Measurements from ENCODE around the gene TERB2. TPM values are rescaled to one million over a fixed set of nuclear protein-coding genes. Genes with fewer than 3 reads are reported as not detected.
"Not testable (repeated sequence)": the region's sequence is repeated elsewhere in the genome, so short reads cannot be mapped to it uniquely, and the experiment has no call there.

Gene TERB2
- total and polyA plus RNA-seq, 8 donors: not detected

DNA sequence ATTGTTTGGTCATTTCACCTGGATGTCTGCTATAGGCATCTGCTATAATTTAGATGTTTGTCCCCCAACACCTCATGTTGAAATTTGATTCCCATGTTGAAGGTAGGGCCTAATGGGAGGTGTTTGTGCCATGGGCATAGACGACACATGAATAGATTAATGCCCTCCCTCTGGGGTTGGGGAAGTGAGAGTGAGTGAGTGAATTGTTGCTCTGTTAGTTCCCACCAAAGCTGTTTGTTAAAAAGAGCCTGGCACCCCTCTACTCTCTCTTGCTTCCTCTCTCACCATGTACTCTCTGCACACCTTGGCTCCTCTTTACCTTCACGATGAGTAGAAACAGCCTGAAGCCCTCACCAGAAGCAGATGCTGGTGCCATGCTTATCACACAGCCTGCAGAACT is 42.6 kb downstream of the TERB2 start:
- DNase-seq: no peak
- ATAC-seq: no peak

DNA sequence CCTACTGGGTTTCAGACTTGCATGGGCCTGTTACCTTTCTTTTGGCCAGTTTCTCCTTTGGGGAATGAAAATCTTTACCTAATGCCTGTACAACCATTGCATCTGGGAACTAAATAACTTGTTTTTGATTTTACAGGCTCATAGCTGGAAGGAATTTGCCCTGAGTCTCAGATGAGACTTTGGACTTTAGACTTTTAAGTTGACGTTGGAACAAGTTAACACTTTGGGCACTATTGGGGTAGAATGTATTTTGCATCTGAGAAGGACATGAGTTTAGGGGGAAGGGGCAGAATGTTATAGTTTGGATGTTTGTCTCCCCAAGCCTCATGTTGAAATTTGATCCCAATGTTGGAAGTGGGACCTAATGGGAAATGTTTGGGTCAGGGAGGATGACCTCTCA is 44.7 kb downstream of the TERB2 start:
- H3K36me3 ChIP-seq; H3K4me1 ChIP-seq; intact Hi-C loops (cut with DNase I); H3K9me3 ChIP-seq; ATAC-seq; H3K27me3 ChIP-seq; H3K27ac ChIP-seq; H3K4me3 ChIP-seq; DNase-seq: not testable (repeated sequence)

More for the DNA sequence above, 42.6 kb downstream of the TERB2 start:
- no peaks in the 10 kb centered on the region for H3K9me3 ChIP-seq
- no peaks in the 10 kb centered on the region for H3K4me1 ChIP-seq
- H3K4me3 ChIP-seq: no peak overlapping the region
- H3K27me3 ChIP-seq: no peaks in the 10 kb centered on the region
- no peaks in the 10 kb centered on the region for H3K36me3 ChIP-seq
- TF ChIP-seq, protein P1, sequence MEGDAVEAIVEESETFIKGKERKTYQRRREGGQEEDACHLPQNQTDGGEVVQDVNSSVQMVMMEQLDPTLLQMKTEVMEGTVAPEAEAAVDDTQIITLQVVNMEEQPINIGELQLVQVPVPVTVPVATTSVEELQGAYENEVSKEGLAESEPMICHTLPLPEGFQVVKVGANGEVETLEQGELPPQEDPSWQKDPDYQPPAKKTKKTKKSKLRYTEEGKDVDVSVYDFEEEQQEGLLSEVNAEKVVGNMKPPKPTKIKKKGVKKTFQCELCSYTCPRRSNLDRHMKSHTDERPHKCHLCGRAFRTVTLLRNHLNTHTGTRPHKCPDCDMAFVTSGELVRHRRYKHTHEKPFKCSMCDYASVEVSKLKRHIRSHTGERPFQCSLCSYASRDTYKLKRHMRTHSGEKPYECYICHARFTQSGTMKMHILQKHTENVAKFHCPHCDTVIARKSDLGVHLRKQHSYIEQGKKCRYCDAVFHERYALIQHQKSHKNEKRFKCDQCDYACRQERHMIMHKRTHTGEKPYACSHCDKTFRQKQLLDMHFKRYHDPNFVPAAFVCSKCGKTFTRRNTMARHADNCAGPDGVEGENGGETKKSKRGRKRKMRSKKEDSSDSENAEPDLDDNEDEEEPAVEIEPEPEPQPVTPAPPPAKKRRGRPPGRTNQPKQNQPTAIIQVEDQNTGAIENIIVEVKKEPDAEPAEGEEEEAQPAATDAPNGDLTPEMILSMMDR (IDR thresholded peaks at IDR 0.05): no peak
- intact Hi-C loops (cut with DNase I): no loop called here
- no peak overlapping the region for H3K27ac ChIP-seq

DNA sequence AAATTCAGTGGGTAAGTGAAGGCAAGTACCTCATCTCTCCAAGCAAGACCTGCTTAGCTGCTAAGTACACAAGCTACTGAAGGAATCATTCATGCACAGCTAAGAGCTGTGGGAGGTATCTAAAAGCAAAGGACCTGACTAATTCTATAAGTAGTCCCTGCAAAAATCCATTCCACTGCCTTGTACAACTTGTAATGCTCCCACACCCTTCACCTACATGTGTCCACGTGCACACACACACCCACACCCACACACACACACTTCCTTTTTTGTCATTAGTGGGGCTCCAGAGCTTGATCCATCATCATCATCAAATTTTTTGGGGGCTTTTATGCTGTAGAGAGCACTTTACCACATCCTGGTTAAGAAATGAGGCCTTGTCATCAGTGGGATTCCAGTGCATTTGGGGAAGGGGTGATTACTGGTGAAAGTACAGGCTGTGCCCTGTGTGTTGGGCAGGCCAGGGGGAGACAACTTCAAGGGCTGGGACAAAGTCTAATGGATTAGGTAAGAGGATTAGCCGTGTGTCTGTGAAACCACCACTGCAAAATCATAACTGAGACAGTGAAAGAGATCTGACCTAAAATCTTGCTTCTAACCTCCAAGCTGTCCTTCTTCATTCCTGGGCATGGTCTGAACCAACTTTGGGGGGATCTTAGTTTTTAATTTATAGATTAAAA is 47.4 kb downstream of the TERB2 start:
- intact Hi-C loops (cut with DNase I); ATAC-seq: not testable (repeated sequence)

DNA sequence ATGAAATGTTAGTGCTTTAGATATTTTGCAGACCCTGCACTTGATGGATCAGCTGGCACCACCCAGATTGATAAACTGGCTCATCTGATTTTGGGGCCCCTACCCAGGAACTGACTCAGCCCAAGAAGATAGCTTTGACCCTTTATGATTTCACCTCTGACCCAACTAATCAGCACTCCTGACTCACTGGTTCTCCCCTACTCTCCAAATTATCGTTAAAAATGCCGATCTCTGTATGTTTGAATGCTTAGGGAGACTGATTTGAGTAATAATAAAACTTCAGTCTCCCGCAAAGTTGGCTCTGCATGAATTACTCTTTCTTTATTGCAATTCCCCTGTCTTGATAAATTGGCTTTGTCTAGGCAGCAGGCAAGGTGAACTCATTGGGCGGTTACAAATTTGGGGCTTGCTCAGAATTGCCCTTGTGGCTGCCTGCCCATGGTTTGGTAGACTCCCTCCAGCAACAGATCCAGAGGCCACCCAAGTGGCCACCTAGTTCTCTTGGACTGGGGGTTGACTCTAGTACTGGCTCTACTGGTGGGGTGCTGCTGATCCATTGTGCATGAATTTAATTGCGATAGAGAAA is 48.2 kb downstream of the TERB2 start:
- H3K27ac ChIP-seq; ATAC-seq; H3K4me1 ChIP-seq; H3K27me3 ChIP-seq; intact Hi-C loops (cut with DNase I); DNase-seq; H3K9me3 ChIP-seq; H3K4me3 ChIP-seq; H3K36me3 ChIP-seq: not testable (repeated sequence)

More for the DNA sequence above, 47.4 kb downstream of the TERB2 start:
- DNase-seq, H3K27ac ChIP-seq, H3K4me1 ChIP-seq, H3K27me3 ChIP-seq, H3K4me3 ChIP-seq, H3K9me3 ChIP-seq, H3K36me3 ChIP-seq: not testable (repeated sequence)

DNA sequence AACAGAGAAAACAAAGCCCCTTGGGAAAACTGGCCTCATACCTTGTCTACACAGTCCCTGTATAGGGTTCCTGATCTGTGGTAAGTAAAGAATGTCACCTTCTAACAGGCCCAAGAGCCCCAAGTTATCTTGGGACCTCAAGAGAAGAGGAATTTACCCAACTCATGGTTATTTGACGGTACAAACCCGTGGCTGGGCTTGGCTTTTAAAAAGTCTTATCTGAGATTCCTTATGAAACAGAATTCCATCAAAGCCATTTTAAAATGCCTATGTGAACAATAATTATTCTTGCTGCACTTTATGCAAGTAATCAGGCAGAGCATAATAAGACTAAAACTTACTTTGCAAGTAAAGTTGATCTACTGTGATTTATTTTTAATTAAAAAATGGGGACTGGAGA is 52.6 kb downstream of the TERB2 start:
- Histone ChIP-seq H3K27me3 (no peaks in the 10 kb centered on the region), H3K36me3 (no peaks in the 10 kb centered on the region), H3K9me3 (peaks cover 0 to 3% of the 10 kb centered on the region in 2 donors), H3K4me1 (no peaks in the 10 kb centered on the region), H3K27ac (no peak overlapping the region), H3K4me3 (no peak overlapping the region)
- ATAC-seq: no peak
- TF ChIP-seq, protein P1 (IDR thresholded peaks at IDR 0.05): no peak
- DNase-seq: no peak
- intact Hi-C loops (cut with DNase I): no loop called here

DNA sequence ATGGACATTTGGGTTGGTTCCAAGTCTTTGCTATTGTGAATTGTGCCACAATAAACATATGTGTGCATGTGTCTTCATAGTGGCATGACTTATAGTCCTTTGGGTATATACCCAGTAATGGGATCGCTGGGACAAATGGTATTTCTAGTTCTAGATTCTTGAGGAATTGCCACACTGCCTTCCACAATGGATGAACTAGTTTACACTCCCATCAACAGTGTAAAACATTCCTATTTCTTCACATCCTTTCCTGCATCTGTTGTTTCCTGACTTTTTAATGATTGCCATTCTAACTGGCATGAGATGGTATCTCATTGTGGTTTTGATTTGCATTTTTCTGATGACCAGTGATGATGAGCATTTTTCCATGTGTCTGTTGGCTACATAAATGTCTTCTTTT is 58.6 kb downstream of the TERB2 start:
- H3K4me1 ChIP-seq; H3K9me3 ChIP-seq; H3K4me3 ChIP-seq; intact Hi-C loops (cut with DNase I); ATAC-seq; H3K27me3 ChIP-seq; DNase-seq; H3K27ac ChIP-seq; H3K36me3 ChIP-seq: not testable (repeated sequence)

DNA sequence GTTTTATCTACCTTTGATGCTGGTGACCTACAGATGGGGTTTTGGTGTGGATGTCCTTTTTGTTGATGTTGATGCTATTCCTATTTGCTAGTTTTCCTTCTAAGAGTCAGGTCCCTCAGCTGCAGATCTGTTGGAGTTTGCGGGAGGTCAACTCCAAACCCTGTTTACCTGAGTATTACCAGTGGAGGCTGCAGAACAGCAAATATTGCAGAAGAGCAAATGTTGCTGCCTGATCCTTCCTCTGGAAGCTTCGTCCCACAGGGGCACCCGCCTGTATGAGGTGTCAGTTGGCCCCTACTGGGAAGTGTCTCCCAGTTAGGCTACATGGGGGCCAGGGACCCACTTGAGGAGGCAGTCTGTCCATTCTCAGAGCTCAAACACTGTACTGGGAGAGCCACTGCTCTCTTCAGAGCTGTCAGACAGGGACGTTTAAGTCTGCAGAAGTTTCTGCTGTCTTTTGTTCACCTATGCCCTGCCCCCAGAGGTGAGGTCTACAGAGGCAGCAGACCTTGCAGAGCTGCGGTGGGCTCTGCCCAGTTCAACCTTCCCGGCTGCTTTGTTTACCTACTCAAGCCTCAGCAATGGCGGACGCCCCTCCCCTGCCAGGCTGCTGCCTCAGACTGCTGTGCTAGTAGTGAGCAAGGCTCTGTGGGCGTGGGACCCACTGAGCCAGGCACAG is 63.9 kb downstream of the TERB2 start:
- H3K27me3 ChIP-seq: peaks cover 0 to 13% of the 10 kb centered on the region in 2 donors
- H3K27ac ChIP-seq; H3K36me3 ChIP-seq; intact Hi-C loops (cut with DNase I); DNase-seq; H3K9me3 ChIP-seq; H3K4me3 ChIP-seq; ATAC-seq: not testable (repeated sequence)
- peaks cover 6 to 21% of the 10 kb centered on the region in 2 donors for H3K4me1 ChIP-seq

DNA sequence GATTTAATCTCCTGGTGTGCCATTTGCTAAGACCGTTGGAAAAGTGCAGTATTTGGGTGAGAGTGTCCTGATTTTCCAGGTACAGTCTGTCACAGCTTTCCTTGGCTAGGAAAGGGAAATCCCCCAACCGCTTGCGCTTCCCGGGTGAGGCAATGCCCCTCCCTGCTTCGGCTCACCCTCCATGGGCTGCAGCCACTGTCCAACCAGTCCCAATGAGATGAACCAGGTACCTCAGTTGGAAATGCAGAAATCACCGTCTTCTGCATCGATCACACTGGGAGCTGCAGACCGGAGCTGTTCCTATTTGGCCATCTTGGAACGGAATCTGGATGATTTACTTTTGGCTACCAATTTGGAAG is 64.4 kb downstream of the TERB2 start:
- H3K36me3 ChIP-seq; intact Hi-C loops (cut with DNase I); H3K4me3 ChIP-seq; DNase-seq; ATAC-seq; H3K27ac ChIP-seq; H3K9me3 ChIP-seq: not testable (repeated sequence)
- peaks cover 6 to 21% of the 10 kb centered on the region in 2 donors for H3K4me1 ChIP-seq
- H3K27me3 ChIP-seq: peaks cover 0 to 13% of the 10 kb centered on the region in 2 donors

Measured in left lung (tissue), 10 donors.